NCI-H2196 (cell line): ENCODE measurements around the gene BCL6.
A peak's percentile ranks its signal among the peaks of the same experiment; 100 is the strongest.

Source experiments
- DNase-seq: peaks from one replicate; lab custom pipeline; 2025; ENCODE audit not compliant: unreplicated experiment; lab: John Stamatoyannopoulos, UW

Gene BCL6

GRCh38 chr3:187745201-187746058 is at the start of gene BCL6:
Gene BCL6, minus strand, starts transcription at chr3:187745468. Its CDS starts 11,775 bp downstream, at chr3:187733693.
- peak; percentile 99 for DNase-seq

DNA sequence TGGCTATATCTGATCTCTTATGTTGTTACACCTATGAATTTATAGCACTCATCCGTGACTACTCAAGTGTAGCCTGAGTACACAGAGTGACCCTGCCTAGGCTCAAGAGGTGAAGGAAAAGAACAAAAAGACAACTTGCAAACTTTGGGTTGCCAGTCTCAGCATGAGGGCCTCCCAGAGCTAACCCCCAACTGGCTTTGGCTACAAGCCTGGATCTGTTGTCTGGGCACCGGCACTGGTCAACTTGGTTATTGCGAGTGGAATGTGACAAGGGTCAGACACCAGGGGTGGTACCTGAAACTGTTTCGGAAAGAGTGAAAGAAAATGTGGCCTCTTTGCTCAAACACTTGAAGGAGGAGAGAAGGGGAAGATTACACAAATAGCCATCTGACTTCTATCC is 49.5 kb upstream of the BCL6 start:
- DNase-seq: no peak

GRCh38 chr3:187793618-187794017 is 48.4 kb upstream of the BCL6 start:
- no peak for DNase-seq

- no peak for DNase-seq
These were observed 47.3 kb upstream of the BCL6 start for GRCh38 chr3:187792521-187792920.

DNA sequence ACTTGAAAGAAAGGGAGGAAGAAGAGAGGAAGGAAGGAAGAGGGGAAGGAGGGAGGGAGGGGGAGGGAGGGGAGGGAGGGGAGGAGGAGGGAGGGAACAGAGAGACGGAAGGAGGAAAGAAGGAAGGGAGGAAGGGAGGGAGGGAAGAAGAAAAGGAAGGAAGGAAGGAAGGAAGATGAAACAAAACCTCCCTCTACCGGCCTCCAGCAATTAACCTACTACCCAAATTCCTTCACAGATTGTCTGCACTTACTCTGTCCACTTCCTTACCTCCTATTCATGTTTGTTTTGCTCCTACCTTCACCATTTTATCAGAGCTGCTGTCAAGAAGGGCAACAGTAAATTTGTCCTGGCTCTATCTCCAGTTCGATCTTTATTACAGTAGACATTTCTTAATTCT is 44.6 kb upstream of the BCL6 start:
- DNase-seq: no peak

- no peak for DNase-seq
These were observed 44.0 kb upstream of the BCL6 start for GRCh38 chr3:187788984-187789857.

- DNase-seq: peak; percentile 61
These were observed 37.8 kb upstream of the BCL6 start for GRCh38 chr3:187783098-187783497.

DNA sequence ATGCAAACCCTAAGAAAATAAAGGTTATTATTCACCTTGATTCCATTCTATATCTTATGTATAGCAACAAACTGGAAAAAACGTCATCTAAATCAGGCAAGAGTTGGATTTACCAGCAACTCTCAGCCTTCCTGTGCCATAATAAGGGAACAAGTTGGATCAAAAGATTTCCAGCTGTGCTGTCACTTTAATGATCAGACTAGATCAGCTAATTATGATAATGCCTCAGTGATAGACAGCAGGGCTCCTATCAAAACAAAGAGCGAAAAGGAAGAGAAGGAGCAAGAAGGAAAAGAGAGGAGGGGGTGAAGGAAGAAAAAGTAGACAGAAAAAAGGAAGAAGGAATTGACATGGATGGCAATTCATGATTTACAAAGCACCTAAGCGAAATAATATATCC is 36.7 kb upstream of the BCL6 start:
- DNase-seq: no peak

DNA sequence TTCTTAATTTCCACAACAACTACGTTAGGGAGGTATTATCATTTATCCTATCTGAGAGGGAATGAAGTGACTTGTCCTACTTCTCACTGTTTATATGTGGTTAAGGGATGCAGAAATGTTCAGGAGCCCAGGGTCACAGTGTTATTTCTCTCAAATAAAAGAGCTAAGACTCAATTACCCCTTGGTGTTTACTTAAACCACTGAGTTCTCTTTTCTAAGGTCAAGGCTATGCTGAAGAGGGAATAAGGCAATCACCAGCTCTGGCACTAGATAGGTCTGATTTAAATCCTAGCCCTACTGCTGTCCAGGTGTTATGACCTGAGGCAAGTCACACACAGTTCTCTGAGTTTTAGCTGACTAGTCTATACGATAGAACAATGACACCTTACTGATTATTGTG is 35.7 kb upstream of the BCL6 start:
- DNase-seq: no peak

- no peak for DNase-seq
These were observed 33.5 kb upstream of the BCL6 start for GRCh38 chr3:187778726-187779125.

DNA sequence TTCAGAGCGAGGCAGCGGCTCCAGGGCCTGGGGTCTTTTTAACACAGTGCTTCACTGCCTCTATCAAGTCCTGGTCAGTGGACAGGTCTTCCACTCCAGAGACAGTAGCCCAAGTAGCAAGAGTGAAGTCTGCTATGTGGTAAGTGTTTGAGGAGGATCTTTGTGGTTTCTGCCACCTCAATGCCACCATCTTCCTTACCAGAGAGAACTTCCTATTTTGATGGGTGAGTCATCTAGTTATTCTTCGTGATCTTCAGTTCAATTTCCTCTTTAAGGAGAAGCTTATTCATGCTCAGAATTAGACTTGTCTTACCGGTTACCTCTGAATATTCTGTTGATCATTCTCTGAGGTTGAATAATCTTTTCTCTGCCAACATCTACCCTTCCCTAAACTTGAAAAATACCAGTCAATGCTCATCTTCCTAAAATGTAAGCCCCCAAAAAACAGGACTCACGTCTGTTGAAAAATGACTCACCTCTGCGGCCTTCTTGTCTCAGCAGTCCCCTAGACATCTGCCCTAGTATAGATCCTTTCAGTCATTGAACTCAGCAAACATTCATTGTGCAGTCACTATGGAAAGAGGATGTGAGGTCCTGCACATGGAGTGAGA is 32.2 kb upstream of the BCL6 start:
- no peak for DNase-seq

- no peak for DNase-seq
These were observed 30.3 kb upstream of the BCL6 start for GRCh38 chr3:187775549-187775948.

DNA sequence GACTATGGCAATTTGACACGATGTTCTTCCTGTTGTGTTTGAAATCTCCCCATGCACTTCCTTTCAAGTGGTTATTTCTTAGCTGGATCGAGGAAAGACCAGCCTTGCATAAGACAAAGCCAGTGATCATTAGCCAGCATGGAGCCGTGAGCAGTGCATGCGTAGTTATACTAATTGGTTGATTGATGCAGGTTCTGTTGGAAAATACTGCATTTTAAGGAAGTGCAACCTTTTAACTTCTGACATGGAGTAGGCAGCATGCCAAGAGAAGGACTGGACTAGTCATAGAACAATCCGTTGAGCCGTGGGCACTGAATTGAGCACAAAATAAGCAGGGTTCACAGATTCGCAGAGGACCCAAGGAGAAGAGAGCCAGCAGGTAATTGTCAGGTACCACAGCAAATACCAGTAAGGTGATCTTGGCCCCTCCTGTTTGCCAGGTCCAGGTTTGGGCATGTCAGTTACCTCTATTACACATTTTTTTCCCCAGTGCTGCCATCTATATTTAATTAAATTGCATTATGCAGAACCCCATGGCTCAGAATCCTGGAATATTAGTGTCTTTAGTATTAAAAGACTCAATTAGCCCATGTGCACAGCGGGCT is 29.0 kb upstream of the BCL6 start:
- DNase-seq: no peak

GRCh38 chr3:187773233-187774184 is 28.2 kb upstream of the BCL6 start:
- DNase-seq: no peak

DNA sequence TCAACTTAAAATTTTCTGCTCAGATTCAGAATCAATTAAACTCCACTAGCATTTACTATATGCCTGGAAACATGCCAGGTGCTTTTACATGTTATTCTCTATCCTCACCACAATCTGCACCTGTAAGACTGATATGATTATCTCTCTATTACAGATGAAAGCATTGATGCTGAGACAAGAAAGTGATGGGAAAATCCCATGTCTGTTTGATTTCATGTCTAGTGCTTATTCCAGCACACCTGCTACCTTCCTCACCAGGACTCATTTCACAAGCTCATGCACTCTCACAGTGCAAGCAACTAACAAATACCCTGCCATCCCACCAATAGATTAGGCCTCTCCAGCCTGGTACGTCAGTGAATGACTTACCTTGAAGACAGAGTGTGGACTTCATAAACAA is 25.0 kb upstream of the BCL6 start:
- peak; percentile 52 for DNase-seq

DNA sequence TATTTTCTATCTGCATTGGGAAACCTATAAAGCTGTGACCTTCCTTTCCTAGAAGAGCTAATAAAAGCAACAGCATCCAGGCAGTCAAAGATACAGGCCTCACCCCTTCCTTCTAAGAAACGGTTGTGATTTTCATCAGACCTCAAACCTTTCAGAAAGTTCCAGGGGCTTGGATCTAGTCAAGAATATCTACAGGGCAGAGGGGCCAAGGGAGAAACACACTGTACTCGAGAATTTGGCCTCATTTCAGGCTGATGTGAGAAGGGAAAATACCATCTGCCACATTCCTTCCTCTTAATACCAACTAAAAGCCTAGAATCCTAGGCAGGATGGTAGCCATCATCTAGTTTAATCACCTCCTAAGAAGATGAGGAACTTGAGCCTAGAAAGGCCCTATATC is 24.5 kb upstream of the BCL6 start:
- no peak for DNase-seq

DNA sequence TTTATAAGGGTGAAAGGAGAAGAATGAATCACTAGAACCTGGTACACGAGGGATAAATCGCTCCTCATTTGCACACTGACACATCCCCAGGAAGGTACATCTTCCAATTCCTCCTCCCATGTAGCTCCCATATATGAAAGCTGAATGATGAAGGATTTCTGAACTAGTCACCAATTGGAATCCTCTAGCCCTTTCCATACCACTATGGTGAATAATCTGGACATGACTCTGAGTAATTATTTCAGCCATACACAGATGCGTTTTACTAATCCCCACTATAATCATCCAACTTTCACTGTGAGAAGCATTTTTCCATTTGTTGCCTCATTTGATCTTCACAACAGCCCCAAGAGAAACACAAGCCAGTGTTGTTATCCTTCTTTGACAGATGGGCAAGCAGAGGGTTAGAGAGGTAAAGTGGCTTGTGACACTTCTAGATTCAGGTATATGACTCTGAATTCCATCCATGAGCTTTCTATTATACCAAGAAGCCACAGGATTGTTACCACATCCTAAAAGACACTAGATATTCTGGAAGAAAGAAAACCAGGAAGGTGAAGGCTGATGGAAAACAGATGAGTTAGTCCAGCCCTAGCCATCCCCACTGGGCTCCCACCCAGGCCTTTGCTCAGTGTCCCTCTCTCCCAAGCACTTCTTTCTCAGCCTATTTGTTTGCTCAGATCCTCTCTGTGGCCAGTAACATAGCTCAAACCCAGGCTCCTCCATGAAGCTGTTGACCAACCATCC is 22.2 kb upstream of the BCL6 start:
- no peak for DNase-seq

- no peak for DNase-seq
These were observed 20.1 kb upstream of the BCL6 start for GRCh38 chr3:187765342-187765741.

DNA sequence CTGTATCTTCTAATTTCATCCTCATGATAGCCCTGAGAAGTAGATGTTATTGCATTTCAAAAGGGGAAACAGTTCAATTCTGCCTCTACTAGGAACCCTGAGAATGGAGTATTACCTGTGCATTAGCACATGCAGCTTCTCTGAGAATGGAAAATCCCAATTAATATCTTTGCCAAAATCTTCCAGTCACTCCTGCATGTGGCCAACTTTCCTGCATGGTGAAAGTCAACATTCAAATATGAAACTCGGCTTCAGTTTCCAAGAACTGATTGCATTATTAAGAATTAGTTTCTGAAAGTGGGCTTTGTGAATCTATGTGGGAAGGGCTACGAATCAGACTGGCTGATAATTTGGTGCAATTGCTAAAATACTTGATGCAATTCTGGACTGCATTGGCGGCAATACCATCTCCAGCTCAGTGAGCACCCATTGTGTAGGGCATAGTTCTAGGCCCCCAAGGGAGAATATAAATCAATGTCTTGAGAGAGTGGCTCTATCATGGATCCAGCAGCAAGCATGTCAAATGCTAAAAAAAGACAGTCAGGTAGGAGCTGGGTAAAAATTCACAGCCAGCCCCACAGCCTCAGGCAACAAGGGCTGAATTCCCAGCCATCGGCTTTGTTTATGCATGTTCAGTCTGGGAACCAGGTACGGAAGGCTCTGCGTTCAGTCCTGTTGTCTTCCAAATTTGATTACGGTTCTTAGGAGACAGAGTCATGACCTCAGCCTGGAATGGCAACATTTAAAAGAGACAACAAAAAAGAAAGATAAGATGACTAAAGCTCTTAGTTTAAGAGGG is 18.8 kb upstream of the BCL6 start:
- DNase-seq: no peak
